GM18907 (cell line): ENCODE measurements around the gene ZNF730.
"Not testable (repeated sequence)": the region's sequence is repeated elsewhere in the genome, so short reads cannot be mapped to it uniquely, and the experiment has no call there.

ENCODE experiments used
- ATAC-seq: cut with Tn5 transposase; IDR thresholded peaks from one replicate; pipeline ENCODE4 v1.9.1; 2021; ENCODE audit warnings: mild to moderate bottlenecking, moderate library complexity; ENCODE audit not compliant: unreplicated experiment

Gene ZNF730

GRCh38 chr19:23116802-23117571, at the start of gene ZNF730:
Gene ZNF730 (plus strand): TSS chr19:23117025. CDS start chr19:23117174, 149 bp downstream.
- ATAC-seq = peak; percentile 98

- ATAC-seq = no peak
Observed at GRCh38 chr19:23070353-23071146, 46.3 kb upstream of the ZNF730 start.

GRCh38 chr19:23071147-23071511, 45.7 kb upstream of the ZNF730 start:
- ATAC-seq = no peak

- peak; percentile 87 for ATAC-seq
Observed at GRCh38 chr19:23075031-23075733, 41.6 kb upstream of the ZNF730 start.

GRCh38 chr19:23077776-23078175, 39.0 kb upstream of the ZNF730 start:
- ATAC-seq = not testable (repeated sequence)

GRCh38 chr19:23093832-23094231, 23.0 kb upstream of the ZNF730 start:
- no peak for ATAC-seq

GRCh38 chr19:23095418-23095817, 21.4 kb upstream of the ZNF730 start:
- no peak for ATAC-seq

- ATAC-seq = no peak
Observed at GRCh38 chr19:23098286-23098685, 18.5 kb upstream of the ZNF730 start.

- ATAC-seq = no peak
Observed at GRCh38 chr19:23098988-23099387, 17.8 kb upstream of the ZNF730 start.

- ATAC-seq = no peak
Observed at GRCh38 chr19:23099966-23100365, 16.9 kb upstream of the ZNF730 start.

- ATAC-seq = no peak
Observed at GRCh38 chr19:23101241-23101640, 15.6 kb upstream of the ZNF730 start.

GRCh38 chr19:23118400-23118799, 1.6 kb downstream of the ZNF730 start:
- no peak for ATAC-seq

- ATAC-seq = not testable (repeated sequence)
Observed at GRCh38 chr19:23134211-23134610, 17.4 kb downstream of the ZNF730 start.

- no peak for ATAC-seq
Observed at GRCh38 chr19:23145617-23146415, 29.0 kb downstream of the ZNF730 start.

- no peak for ATAC-seq
Observed at GRCh38 chr19:23160766-23161165, 43.9 kb downstream of the ZNF730 start.

GRCh38 chr19:23168286-23168685, 51.5 kb downstream of the ZNF730 start:
- ATAC-seq = not testable (repeated sequence)

- no peak for ATAC-seq
Observed at GRCh38 chr19:23183251-23183650, 66.4 kb downstream of the ZNF730 start.

- ATAC-seq = no peak
Observed at GRCh38 chr19:23190341-23190740, 73.5 kb downstream of the ZNF730 start.
